Small intestine (tissue), 7 donors: ENCODE data around the gene ELOVL1. TPM values are rescaled to one million over a fixed set of nuclear protein-coding genes. Genes with fewer than 3 reads are reported as not detected.
A peak's percentile ranks its signal among the peaks of the same experiment; 100 is the strongest.

Experiments
- DNase-seq, 2 donors: peaks; one replicate each; pipeline versions ENCODE4 v3.0.0 to v3.0.0-alpha.2; 2013
- FAIRE-seq: peaks from 2 replicates; lab custom pipeline; 2012; peaks lifted over from hg19 to GRCh38; lab: Jason Lieb, UNC
- H3K27ac ChIP-seq, 3 donors: one replicate each; pipeline ENCODE4 v1.5.1; 2013; ENCODE audit warnings: low read length in 2 of 3, mild to moderate bottlenecking in 2 of 3, control low read depth in 1 of 3, inconsistent platforms in 1 of 3, low read depth in 1 of 3, moderate library complexity in 1 of 3
- H3K27me3 ChIP-seq, 3 donors: one replicate each; pipeline ENCODE4 v1.6.1; 2013; ENCODE audit warnings: low read length in 3 of 3, inconsistent platforms in 1 of 3; ENCODE audit not compliant: control insufficient read depth in 3 of 3, insufficient read depth in 3 of 3
- H3K36me3 ChIP-seq, 3 donors: one replicate each; pipeline ENCODE4 v1.6.1; 2013; ENCODE audit warnings: low read length in 3 of 3, inconsistent platforms in 1 of 3, low read depth in 1 of 3, mild to moderate bottlenecking in 1 of 3, moderate library complexity in 1 of 3; ENCODE audit not compliant: control insufficient read depth in 3 of 3, insufficient read depth in 2 of 3
- H3K4me1 ChIP-seq, 3 donors: one replicate each; pipeline ENCODE4 v1.6.1; 2013; ENCODE audit warnings: low read length in 2 of 3, inconsistent platforms in 1 of 3, low read depth in 1 of 3, mild to moderate bottlenecking in 1 of 3, moderate library complexity in 1 of 3; ENCODE audit not compliant: control insufficient read depth in 3 of 3, insufficient read depth in 2 of 3
- H3K4me3 ChIP-seq, 3 donors: one replicate each; pipeline ENCODE4 v1.5.1; 2013; ENCODE audit warnings: low read length in 3 of 3, control low read depth in 1 of 3, inconsistent platforms in 1 of 3, low read depth in 1 of 3, mild to moderate bottlenecking in 1 of 3, moderate library complexity in 1 of 3
- H3K9me3 ChIP-seq, 2 donors: one replicate each; pipeline ENCODE4 v1.6.1; 2013; ENCODE audit warnings: low read depth in 1 of 2, low read length in 1 of 2; ENCODE audit not compliant: control insufficient read depth in 2 of 2, insufficient read depth in 1 of 2
- WGBS, 3 donors: extraction: QIAGEN DNeasy Blood & Tissue Kit; methylation state at CpG; one replicate each; pipeline ENCODE4 v1.1.7; 2013; 5-methylcytosine and 5-hydroxymethylcytosine counted together
- polyA plus RNA-seq, 4 donors: library from polyadenylated mRNA; stranded (reverse) in 3 of 4; unstranded in 1 of 4; fragments of 200-250 nt in 3 of 4; fragments of 120-200 nt in 1 of 4; gene quantifications; one replicate each; pipeline versions ENCODE4 v1.2.1 to v1.2.3, GENCODE V29; 2013
- donor health status: healthy with polysubstance abuse.
- donor health status: control.
- donor health status: control.
- donor health status: Bipolar disorder and iron deficiency.
- donor health status: healthy.

The ELOVL1 gene
- polyA plus RNA-seq, 4 donors, result 60.6 to 105 (median 71.1) TPM

GRCh38 chr1:43366179-43366578, 1.6 kb downstream of the ELOVL1 start:
- Histone ChIP-seq H3K27me3 (no peaks in the 10 kb centered on the region), H3K9me3 (no peaks in the 10 kb centered on the region), H3K36me3 (peaks cover 4 to 40% (median 17%) of the 10 kb centered on the region in 3 donors), H3K27ac (peak overlapping the region; percentile 83 to 97 (median 96)), H3K4me3 (peak overlapping the region in 2 of 3 donors; percentile 58 to 73), H3K4me1 (peaks cover 0 to 47% (median 10%) of the 10 kb centered on the region in 3 donors)
- DNase-seq (peak; percentile 87 to 88), FAIRE-seq (no peak)
- WGBS, 3 donors, result 17 to 48% (median 21%) methylated on average over 11 of the region's 11 CpGs

GRCh38 chr1:43365678-43366077, 2.1 kb downstream of the ELOVL1 start:
- peak overlapping the region in 2 of 3 donors; percentile 15 to 58 for H3K4me3 ChIP-seq
- H3K36me3 ChIP-seq, result peaks cover 4 to 44% (median 17%) of the 10 kb centered on the region in 3 donors
- peak overlapping the region; percentile 83 to 97 (median 96) for H3K27ac ChIP-seq
- FAIRE-seq, result no peak
- peaks cover 0 to 47% (median 10%) of the 10 kb centered on the region in 3 donors for H3K4me1 ChIP-seq
- H3K9me3 ChIP-seq, result no peaks in the 10 kb centered on the region
- 63 to 78% (median 66%) methylated on average over 2 of the region's 2 CpGs for WGBS, 3 donors
- H3K27me3 ChIP-seq, result no peaks in the 10 kb centered on the region
- DNase-seq, result no peak

DNA sequence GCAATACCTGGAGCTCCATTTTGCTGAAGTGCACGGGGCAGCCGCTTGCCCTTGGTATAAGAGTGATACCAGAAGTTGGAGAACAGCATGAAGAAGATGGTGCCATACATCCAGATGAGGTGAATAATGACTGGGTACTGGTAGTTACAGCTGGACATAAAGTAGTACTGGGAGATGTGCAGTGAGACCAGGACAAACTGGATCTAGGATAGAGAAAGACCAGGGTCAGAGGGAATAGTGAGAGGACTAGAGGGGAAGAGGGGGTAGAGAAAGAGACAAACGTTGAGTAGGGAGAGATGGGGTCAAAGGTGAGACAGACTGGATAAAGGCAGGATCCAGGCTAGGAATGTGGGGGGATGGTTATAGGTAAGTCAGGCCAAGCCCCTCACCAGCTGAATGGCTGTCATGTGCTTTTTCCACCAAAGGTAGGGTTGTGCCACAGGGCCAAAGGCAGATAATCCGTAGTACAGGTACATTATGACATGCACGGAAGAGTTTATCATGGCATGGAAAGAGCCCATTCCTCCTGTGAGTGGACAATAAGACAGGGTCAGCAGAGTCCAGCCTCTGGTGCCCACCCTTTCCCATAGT, 3.8 kb downstream of the ELOVL1 start:
- 76 to 79% (median 78%) methylated on average over 5 of the region's 5 CpGs for WGBS, 3 donors
- Histone ChIP-seq H3K9me3 (no peaks in the 10 kb centered on the region), H3K4me3 (no peak overlapping the region), H3K4me1 (peaks cover 0 to 60% (median 10%) of the 10 kb centered on the region in 3 donors), H3K27ac (peak overlapping the region in 2 of 3 donors; percentile 12 to 60), H3K36me3 (peaks cover 4 to 55% (median 17%) of the 10 kb centered on the region in 3 donors), H3K27me3 (no peaks in the 10 kb centered on the region)
- FAIRE-seq (no peak), DNase-seq (no peak)

- 50 to 61% (median 54%) methylated on average over 9 of the region's 9 CpGs for WGBS, 3 donors
- Histone ChIP-seq H3K4me1 (peaks cover 0 to 55% (median 5%) of the 10 kb centered on the region in 3 donors), H3K9me3 (no peaks in the 10 kb centered on the region), H3K27me3 (no peaks in the 10 kb centered on the region), H3K4me3 (no peak overlapping the region), H3K27ac (peak overlapping the region in 2 of 3 donors; percentile 12 to 60), H3K36me3 (peaks cover 4 to 55% (median 17%) of the 10 kb centered on the region in 3 donors)
- DNase-seq, result peak; percentile 57 to 72
- no peak for FAIRE-seq
Observed at GRCh38 chr1:43363283-43363934, 4.4 kb downstream of the ELOVL1 start.

- FAIRE-seq, result no peak
Observed at GRCh38 chr1:43360616-43361015, 7.2 kb downstream of the ELOVL1 start.

DNA sequence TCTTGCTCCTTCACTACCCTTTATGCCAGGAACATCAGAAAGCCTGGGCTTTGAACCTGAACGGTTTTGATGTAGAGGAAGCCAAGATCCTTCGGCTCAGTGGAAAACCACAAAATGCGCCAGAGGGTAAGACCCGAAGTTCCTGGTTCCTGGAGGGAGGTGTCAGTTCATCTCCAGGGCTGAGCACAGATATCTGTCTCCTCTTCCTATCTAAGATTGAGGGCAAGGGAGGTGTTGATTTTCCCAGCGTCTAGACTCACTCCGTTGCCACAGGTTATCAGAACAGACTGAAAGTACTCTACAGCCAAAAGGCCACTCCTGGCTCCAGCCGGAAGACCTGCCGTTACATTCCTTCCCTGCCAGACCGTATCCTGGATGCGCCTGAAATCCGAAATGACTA, 8.1 kb downstream of the ELOVL1 start:
- peaks cover 0 to 39% (median 2%) of the 10 kb centered on the region in 3 donors for H3K4me1 ChIP-seq
- no peaks in the 10 kb centered on the region for H3K9me3 ChIP-seq
- peak overlapping the region in 1 of 3 donors; percentile 93 for H3K4me3 ChIP-seq
- FAIRE-seq, result no peak
- H3K27me3 ChIP-seq, result no peaks in the 10 kb centered on the region
- 22 to 36% (median 30%) methylated on average over 11 of the region's 11 CpGs for WGBS, 3 donors
- H3K36me3 ChIP-seq, result peaks cover 4 to 41% (median 13%) of the 10 kb centered on the region in 3 donors
- H3K27ac ChIP-seq, result peak overlapping the region in 1 of 3 donors; percentile 62
- no peak for DNase-seq

More at GRCh38 chr1:43360616-43361015, 7.2 kb downstream of the ELOVL1 start:
- Histone ChIP-seq H3K27me3 (no peaks in the 10 kb centered on the region), H3K4me3 (no peak overlapping the region), H3K27ac (no peak overlapping the region), H3K36me3 (peaks cover 4 to 51% (median 17%) of the 10 kb centered on the region in 3 donors), H3K4me1 (peaks cover 0 to 47% (median 2%) of the 10 kb centered on the region in 3 donors), H3K9me3 (no peaks in the 10 kb centered on the region)
- DNase-seq, result no peak
- 64 to 84% (median 70%) methylated on average over 4 of the region's 4 CpGs for WGBS, 3 donors

- H3K9me3 ChIP-seq, result no peaks in the 10 kb centered on the region
- H3K27me3 ChIP-seq, result no peaks in the 10 kb centered on the region
- H3K27ac ChIP-seq, result peak within 1 kb of the TSS; percentile 98 to 99 (median 99)
- peaks cover 4 to 35% (median 11%) of the 10 kb centered on the region in 3 donors for H3K36me3 ChIP-seq
- peak; percentile 99 for DNase-seq
- peaks cover 0 to 34% (median 0%) of the 10 kb centered on the region in 3 donors for H3K4me1 ChIP-seq
- FAIRE-seq, result no peak
- peak within 1 kb of the TSS; percentile 59 to 93 (median 79) for H3K4me3 ChIP-seq
- WGBS, 3 donors, result 1 to 2% (median 1%) methylated on average over 54 to 59 of the region's 59 CpGs
Observed at GRCh38 chr1:43358746-43359693, 8.8 kb downstream of the ELOVL1 start, which contains the start of gene CDC20. TSS of gene CDC20 (plus strand) at chr1:43358981. CDS start at chr1:43359216, 235 bp downstream.
